Measurements from ENCODE around the gene SGSM1. TPM values are rescaled to one million over a fixed set of nuclear protein-coding genes. Genes with fewer than 3 reads are reported as not detected.

SGSM1 gene
- total and polyA plus RNA-seq, 4 donors = 0.57 to 4.5 (median 2.7) TPM

DNA sequence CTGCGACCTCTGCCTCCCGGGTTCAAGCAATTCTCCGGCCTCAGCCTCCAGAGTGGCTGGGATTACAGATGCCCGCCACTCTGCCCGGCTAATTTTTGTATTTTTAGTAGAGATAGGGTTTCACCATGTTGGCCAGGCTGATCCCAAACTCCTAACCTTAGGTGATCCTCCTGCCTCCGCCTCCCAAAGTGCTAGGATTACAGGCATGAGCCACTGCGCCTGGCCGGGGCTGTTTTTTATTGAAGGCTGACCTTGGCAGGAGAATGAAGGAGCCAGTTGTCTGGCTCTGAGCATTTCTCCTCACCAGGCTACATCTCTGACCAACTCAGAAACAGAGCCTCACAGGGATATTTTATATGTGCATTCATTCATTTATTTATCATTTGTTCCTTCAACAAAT, 148.8 kb downstream of the SGSM1 start:
- H3K9ac ChIP-seq (ENCODE audit: insufficient read depth in 1 of 2, low read length in 2 of 2) = no peak overlapping the region
- TF ChIP-seq, protein P1, sequence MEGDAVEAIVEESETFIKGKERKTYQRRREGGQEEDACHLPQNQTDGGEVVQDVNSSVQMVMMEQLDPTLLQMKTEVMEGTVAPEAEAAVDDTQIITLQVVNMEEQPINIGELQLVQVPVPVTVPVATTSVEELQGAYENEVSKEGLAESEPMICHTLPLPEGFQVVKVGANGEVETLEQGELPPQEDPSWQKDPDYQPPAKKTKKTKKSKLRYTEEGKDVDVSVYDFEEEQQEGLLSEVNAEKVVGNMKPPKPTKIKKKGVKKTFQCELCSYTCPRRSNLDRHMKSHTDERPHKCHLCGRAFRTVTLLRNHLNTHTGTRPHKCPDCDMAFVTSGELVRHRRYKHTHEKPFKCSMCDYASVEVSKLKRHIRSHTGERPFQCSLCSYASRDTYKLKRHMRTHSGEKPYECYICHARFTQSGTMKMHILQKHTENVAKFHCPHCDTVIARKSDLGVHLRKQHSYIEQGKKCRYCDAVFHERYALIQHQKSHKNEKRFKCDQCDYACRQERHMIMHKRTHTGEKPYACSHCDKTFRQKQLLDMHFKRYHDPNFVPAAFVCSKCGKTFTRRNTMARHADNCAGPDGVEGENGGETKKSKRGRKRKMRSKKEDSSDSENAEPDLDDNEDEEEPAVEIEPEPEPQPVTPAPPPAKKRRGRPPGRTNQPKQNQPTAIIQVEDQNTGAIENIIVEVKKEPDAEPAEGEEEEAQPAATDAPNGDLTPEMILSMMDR (IDR thresholded peaks at IDR 0.05; ENCODE audit: control extremely low read depth, extremely low read depth) = no peak
- ATAC-seq (ENCODE audit: insufficient read depth, low FRiP score) = no peak
- H3K9me3 ChIP-seq (ENCODE audit: control insufficient read depth in 4 of 4, insufficient read depth in 3 of 4, low read length in 3 of 4) = no peaks in the 10 kb centered on the region
- no peak for DNase-seq
- peaks cover 0 to 22% (median 3%) of the 10 kb centered on the region in 3 donors for H3K27me3 ChIP-seq (ENCODE audit: control insufficient read depth in 3 of 3, insufficient read depth in 3 of 3, low read length in 2 of 3)
- WGBS, 2 donors = 90 to 92% methylated on average over 8 of the region's 8 CpGs
- no peak overlapping the region for H3K4me3 ChIP-seq
- H3K36me3 ChIP-seq (ENCODE audit: control insufficient read depth in 4 of 4, insufficient read depth in 4 of 4, low read length in 4 of 4) = no peaks in the 10 kb centered on the region
- H3K4me1 ChIP-seq (ENCODE audit: control insufficient read depth in 5 of 5, insufficient read depth in 5 of 5, low read length in 5 of 5) = peaks cover 0 to 24% (median 0%) of the 10 kb centered on the region in 5 donors
- no peak overlapping the region for H3K27ac ChIP-seq (ENCODE audit: low read depth in 1 of 2, low read length in 1 of 2)

- no peak overlapping the region for H3K9ac ChIP-seq (ENCODE audit: insufficient read depth in 1 of 2, low read length in 2 of 2)
- H3K27ac ChIP-seq (ENCODE audit: low read depth in 1 of 2, low read length in 1 of 2) = no peak overlapping the region
- peaks cover 0 to 18% (median 0%) of the 10 kb centered on the region in 5 donors for H3K4me1 ChIP-seq (ENCODE audit: control insufficient read depth in 5 of 5, insufficient read depth in 5 of 5, low read length in 5 of 5)
- DNase-seq (no peak), ATAC-seq (ENCODE audit: insufficient read depth, low FRiP score) (no peak)
- peaks cover 0 to 8% (median 3%) of the 10 kb centered on the region in 3 donors for H3K27me3 ChIP-seq (ENCODE audit: control insufficient read depth in 3 of 3, insufficient read depth in 3 of 3, low read length in 2 of 3)
- no peaks in the 10 kb centered on the region for H3K9me3 ChIP-seq (ENCODE audit: control insufficient read depth in 4 of 4, insufficient read depth in 3 of 4, low read length in 3 of 4)
- no peak overlapping the region for H3K4me3 ChIP-seq
- WGBS, 2 donors = 81 to 87% methylated on average over 2 of the region's 2 CpGs
- TF ChIP-seq, protein P1 (IDR thresholded peaks at IDR 0.05; ENCODE audit: control extremely low read depth, extremely low read depth) = no peak
- H3K36me3 ChIP-seq (ENCODE audit: control insufficient read depth in 4 of 4, insufficient read depth in 4 of 4, low read length in 4 of 4) = no peaks in the 10 kb centered on the region
Observed at GRCh38 chr22:24957043-24957442, 151.0 kb downstream of the SGSM1 start.

- Histone ChIP-seq H3K4me3 (no peak overlapping the region), H3K9ac (ENCODE audit: insufficient read depth in 1 of 2, low read length in 2 of 2) (no peak overlapping the region), H3K36me3 (ENCODE audit: control insufficient read depth in 4 of 4, insufficient read depth in 4 of 4, low read length in 4 of 4) (no peaks in the 10 kb centered on the region), H3K4me1 (ENCODE audit: control insufficient read depth in 5 of 5, insufficient read depth in 5 of 5, low read length in 5 of 5) (peaks cover 0 to 6% (median 0%) of the 10 kb centered on the region in 5 donors), H3K9me3 (ENCODE audit: control insufficient read depth in 4 of 4, insufficient read depth in 3 of 4, low read length in 3 of 4) (no peaks in the 10 kb centered on the region), H3K27ac (ENCODE audit: low read depth in 1 of 2, low read length in 1 of 2) (no peak overlapping the region), H3K27me3 (ENCODE audit: control insufficient read depth in 3 of 3, insufficient read depth in 3 of 3, low read length in 2 of 3) (no peaks in the 10 kb centered on the region)
- DNase-seq (no peak), ATAC-seq (ENCODE audit: insufficient read depth, low FRiP score) (no peak)
- WGBS, 2 donors = 89% methylated on average over 11 of the region's 11 CpGs
- TF ChIP-seq, protein P1 (IDR thresholded peaks at IDR 0.05; ENCODE audit: control extremely low read depth, extremely low read depth) = no peak
Observed at GRCh38 chr22:24961217-24961844, 155.3 kb downstream of the SGSM1 start.

GRCh38 chr22:24962094-24962493, 156.1 kb downstream of the SGSM1 start:
- H3K4me3 ChIP-seq = no peak overlapping the region
- H3K27me3 ChIP-seq (ENCODE audit: control insufficient read depth in 3 of 3, insufficient read depth in 3 of 3, low read length in 2 of 3) = no peaks in the 10 kb centered on the region
- TF ChIP-seq, protein P1 (IDR thresholded peaks at IDR 0.05; ENCODE audit: control extremely low read depth, extremely low read depth) = no peak
- no peak overlapping the region for H3K9ac ChIP-seq (ENCODE audit: insufficient read depth in 1 of 2, low read length in 2 of 2)
- no peak for ATAC-seq (ENCODE audit: insufficient read depth, low FRiP score)
- DNase-seq = no peak
- peaks cover 0 to 7% (median 0%) of the 10 kb centered on the region in 5 donors for H3K4me1 ChIP-seq (ENCODE audit: control insufficient read depth in 5 of 5, insufficient read depth in 5 of 5, low read length in 5 of 5)
- WGBS, 2 donors = 89 to 93% methylated on average over 8 of the region's 8 CpGs
- H3K9me3 ChIP-seq (ENCODE audit: control insufficient read depth in 4 of 4, insufficient read depth in 3 of 4, low read length in 3 of 4) = no peaks in the 10 kb centered on the region
- H3K27ac ChIP-seq (ENCODE audit: low read depth in 1 of 2, low read length in 1 of 2) = no peak overlapping the region
- no peaks in the 10 kb centered on the region for H3K36me3 ChIP-seq (ENCODE audit: control insufficient read depth in 4 of 4, insufficient read depth in 4 of 4, low read length in 4 of 4)

Measured in lung (tissue), 12 donors.